MM.1S (cell line): ENCODE data around the gene LEUTX.

Source experiments
- CTCF ChIP-seq: fragments of 300-600 bp; sonication (generic); IDR thresholded peaks from 2 replicates; pipeline ENCODE4 v1.5.1; 2016; ENCODE audit warnings: antibody characterized with exemption, low read length, mixed read lengths
- EZH2 ChIP-seq: fragments of 300-600 bp; sonication (generic); optimal IDR thresholded peaks from 2 replicates; pipeline ENCODE3; 2017; ENCODE audit warnings: low read depth, mild to moderate bottlenecking, antibody characterized with exemption, low read length, mixed read lengths
- EZH2phosphoT487 ChIP-seq: fragments of 300-600 bp; sonication (generic); IDR thresholded peaks from 2 replicates; pipeline ENCODE4 v1.6.1; 2018; ENCODE audit warnings: antibody characterized with exemption, low read length

GRCh38 chr19:39832341-39833083, 53.9 kb downstream of the LEUTX start:
- no peak for TF ChIP-seq CTCF
- TF ChIP-seq EZH2 = no peak
- no peak for TF ChIP-seq EZH2phosphoT487
